GM21381 (cell line): Measurements from ENCODE around the gene WIZ.

Experiments
- ATAC-seq: cut with Tn5 transposase; IDR thresholded peaks from one replicate; pipeline ENCODE4 v1.9.1; 2021; ENCODE audit warnings: mild to moderate bottlenecking, moderate library complexity; ENCODE audit not compliant: unreplicated experiment

WIZ gene

DNA sequence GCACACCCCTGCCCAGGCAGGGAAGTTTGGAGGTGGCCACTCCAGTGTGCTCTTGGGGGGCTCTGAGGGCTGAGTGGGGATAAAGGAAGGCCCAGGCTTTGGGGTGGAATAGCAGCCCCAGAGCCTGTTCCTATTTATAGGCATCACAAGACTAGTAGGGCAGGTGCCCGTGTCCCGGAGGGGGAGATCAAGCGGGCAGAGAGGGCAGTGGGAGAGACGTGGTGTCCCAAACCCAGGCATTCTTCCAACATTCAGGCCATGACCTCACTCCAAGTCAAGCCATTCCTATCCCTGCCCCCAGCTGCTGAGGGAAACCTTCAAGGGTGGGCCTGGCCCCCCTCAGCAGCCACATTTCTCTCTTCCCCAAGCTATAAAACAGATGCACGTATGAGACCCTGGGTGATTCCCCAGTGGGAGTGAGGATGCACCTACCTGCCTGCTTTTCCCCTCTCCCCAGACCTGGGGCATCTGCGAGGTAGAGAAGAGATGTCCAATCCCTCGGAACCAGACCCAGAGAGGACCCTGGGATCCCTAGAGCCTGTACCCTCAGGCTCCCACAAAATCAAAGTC, 3.9 kb downstream of the WIZ start:
- ATAC-seq, result no peak

DNA sequence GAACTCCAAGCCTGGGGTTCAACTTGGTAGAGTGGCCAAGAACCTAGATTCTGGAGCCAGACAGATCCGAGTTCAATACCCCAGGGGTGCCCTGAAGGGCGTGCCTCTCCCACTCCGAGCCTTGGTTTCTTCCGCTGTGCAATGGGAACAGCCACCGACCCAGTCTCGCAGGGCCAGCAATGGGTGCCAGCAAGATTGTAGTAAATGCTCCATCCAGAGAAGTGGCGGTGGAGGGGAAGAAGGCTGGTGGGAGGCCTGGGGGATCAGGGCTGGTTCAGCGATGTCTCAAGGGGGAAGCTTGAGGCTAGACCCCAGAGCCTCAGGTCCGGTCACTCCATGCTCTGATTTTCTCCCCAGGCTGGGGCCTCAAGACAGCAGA, 4.5 kb downstream of the WIZ start:
- ATAC-seq, result no peak

DNA sequence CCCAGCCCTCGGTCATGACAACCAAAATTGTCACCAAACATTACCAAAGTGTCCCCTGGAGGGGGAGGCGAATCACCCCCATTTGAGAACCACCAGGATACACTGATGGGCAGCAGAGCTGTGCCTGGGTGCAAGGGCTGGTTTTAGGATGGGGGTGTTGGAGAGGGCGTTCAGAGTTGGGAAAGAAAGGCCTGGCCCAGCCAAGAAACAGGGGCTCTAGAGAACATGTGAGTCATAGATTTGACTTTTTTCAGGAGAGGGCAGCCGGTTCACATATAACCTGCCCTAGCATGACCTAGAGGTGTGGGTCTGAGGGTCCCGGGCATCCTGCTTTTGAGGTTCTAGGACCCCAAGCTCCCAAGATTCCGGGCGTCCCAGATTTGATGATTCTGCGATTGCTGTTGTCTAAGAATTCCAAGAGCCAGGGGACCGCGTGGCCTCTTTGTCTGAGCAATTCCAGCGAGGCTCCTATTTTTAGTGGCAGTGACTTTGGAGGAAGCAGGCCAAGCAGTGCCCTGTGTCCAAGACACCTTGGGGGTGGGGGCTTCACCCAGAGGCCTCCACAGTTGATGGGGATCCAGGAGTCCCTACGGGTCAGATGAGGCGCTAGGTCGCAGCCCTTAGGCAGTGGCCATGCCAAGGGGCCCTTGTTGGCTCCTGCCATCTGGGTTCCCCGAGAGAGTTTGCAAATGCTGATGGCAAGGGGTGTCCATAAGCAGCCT, 5.1 kb downstream of the WIZ start:
- ATAC-seq, result no peak

DNA sequence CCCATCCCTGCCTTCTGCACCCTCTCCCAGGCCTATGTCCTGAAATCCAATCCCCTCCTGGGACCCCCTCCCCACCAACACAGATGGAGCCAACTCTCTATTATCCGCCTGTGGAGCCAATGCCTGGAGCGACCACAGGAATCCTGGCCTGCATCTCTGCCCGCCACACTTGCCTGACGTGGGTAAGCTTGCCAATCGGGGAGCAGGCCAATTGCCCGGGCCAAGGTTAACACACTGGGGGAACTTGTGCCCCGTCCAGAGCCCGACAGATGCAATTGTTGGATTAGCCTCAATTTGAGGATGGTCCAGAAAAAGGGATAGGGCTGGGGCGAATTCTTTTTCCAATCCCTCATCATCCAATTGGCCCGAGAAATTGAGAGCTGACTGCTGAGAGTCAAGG, 5.9 kb downstream of the WIZ start:
- no peak for ATAC-seq

DNA sequence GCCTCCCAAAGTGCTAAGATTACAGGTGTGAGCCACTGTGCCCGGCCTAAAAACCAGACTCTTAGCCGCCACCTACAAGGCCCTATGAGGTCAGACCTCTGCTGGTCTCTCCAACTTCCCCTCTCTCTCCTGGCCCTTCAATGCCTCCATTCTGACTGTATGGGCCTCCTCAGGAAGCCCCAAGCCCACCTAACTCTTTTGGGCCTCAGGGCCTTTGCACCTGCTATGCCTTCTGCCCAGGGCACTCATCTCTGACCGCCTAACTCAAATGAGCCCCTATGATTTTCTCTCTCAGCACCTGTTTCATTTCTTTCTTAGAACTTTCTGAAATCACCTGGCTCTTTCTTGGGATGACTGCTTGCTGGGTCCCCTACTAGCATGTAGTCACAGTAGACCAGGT, 6.4 kb downstream of the WIZ start:
- no peak for ATAC-seq

DNA sequence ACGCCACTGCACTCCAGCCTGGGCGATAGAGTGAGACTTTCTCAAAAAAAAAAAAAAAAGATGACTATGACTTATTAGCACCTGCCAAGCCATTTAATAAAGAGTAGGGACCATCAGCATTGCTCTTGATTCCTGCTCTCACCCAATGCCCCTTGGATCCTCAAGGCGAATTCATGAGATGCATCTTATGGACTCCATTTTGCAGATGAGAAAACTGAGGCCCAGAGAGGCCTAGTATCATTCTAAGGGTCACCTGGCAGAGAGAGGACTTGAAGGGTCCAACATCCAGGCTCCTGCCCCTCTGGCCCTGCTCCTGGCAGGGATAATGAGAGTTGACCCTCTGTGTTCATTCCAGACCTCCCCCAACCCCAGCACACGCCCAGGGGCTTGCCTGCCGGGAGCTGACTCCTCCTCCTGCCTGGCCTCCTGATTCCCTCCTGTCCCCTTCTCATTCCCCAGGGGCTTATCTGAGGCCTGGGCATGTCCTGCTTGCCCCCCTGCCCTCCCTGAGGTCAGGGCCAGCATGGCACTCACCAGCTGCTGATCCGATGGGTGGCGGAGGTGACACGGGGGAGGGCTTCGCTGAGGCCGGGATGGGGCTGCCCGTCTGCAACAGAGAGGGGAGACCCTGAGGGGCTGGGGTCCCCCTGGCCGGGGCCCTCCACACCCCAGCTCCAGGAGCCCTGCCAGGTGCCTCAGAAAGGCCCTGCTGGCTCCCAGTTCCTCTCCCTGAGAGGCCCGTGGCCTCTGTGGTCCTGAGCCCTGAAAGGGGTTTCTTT, 7.4 kb downstream of the WIZ start:
- no peak for ATAC-seq

DNA sequence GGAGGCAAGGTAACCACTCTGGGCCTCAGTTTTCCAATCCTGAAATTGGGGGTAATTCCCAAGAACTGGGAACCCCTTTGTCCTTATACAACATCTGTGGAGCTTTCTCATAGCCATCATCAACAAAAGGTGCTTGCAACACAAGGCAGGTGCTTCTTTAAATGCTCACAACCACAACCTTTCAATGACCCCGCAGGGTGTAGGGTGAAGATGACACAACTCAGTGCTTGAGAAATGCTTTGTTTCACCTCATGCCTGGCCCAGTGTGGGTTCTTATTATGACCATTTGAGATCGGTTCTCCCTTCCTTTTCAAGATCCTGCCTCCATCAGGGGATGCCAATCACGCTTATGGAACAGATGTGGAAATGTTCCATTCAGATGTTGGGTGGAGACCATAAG, 8.4 kb downstream of the WIZ start:
- ATAC-seq, result no peak

DNA sequence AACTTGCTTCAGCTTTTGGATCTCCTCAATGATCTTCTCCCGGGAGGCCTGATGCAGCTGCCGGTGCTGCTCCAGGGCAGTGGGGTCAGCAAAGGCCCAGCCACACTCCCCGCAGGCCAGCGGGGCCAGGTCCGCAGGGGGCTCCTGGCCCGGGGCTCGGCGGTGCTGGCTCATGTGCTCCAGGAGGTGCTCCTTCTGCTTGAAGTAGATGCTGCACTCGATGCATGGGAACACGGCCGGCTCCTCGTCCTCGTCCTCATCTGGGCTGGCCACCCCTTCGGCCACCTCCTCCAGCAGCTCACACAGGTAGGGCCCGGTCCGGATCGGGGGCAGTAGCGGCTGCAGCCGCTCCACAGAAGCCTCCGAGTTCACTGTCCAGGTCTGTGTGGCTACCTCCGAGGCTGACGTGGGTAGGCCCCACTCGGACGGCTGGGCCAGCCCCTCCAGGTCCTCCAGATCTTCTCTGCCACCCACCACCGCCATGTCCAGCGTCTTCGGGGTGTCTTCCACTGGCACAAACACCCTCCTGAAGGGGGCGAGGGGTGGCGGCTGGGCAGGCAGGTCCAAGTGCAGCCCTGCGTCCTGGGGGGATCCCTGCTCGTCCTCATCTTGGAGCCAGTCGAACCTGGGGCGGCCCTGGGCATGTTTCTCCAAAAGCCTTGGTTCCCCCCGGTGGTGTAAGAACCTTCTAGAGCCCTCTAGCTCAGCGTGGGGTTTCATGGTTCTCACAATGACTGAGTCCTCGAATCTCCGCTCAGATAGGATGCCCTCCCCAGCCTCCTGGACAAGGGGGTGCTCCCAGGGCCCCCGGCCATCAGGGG, 9.7 kb downstream of the WIZ start:
- ATAC-seq, result no peak

DNA sequence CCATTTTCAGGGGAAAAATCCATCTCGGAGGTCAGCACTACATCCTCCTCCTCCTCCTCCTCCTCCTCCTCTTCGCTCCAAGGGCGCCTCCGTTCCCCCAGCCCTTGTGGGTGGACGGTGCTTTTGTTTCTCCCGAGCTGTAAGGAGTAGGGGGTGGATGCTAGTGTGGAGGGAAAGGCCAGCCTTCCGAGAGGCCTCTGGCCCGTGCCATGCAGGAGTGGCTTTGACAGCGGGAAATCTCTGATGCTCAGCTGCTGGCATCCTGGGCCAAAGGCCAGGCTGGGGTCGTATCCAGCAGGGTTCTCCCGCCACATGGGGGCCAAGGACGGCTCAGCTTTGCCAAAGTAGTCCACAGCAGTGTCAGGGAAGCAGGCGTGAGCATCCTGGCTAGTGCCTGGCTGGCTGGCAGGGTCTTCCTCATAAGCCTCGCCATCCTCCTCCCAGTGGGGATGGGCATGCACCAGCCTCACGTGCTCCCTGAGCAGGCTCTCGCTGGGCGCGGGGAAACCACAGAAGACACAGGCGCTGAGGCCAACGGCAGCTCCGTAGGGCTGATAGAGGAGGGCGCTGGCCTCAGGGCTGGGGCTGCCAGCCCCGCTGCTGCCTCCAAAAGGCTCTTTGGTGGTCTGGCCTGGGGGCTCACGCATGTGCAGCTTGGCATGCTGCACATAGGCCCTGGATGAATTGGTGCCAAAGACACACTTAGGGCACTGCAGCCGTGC, 10.5 kb downstream of the WIZ start:
- no peak for ATAC-seq

DNA sequence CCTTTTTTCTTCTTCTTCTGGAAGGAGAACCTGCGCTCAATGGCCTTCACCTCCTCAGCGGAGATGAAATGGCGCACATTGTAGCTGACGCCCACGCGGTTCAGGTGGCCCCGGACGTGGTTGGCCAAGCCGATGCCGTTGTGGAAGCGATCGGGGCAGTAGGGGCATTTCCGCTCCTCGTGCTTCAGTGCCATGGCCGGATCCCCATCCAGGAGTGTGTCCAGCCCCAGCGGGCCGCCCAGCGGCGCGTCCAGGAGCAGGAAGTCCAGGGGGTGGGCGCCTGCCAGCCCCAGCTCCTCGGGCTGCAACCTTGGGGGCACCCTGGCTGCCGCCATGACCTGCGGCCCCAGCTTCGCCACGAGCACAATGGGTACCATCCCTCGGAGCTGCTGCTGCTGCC, 11.2 kb downstream of the WIZ start:
- ATAC-seq, result no peak

DNA sequence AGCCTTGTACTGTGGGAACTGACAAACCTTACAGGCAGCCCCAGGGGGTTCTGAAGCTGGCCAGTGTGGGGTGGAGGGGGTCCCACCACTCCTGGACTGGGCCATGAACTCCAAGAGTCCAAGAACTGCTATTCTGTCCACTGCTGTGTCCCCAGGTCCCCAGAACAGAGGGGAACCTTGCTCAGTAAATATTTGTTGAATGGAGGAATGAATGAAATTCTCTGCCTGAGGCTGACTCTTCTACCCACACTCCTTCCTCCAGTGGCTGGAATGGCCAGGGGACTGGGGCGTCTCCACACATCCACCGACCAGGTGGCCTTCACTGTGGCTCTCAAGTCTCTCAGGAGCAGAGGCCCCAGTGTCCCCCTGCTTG, 11.6 kb downstream of the WIZ start:
- no peak for ATAC-seq

DNA sequence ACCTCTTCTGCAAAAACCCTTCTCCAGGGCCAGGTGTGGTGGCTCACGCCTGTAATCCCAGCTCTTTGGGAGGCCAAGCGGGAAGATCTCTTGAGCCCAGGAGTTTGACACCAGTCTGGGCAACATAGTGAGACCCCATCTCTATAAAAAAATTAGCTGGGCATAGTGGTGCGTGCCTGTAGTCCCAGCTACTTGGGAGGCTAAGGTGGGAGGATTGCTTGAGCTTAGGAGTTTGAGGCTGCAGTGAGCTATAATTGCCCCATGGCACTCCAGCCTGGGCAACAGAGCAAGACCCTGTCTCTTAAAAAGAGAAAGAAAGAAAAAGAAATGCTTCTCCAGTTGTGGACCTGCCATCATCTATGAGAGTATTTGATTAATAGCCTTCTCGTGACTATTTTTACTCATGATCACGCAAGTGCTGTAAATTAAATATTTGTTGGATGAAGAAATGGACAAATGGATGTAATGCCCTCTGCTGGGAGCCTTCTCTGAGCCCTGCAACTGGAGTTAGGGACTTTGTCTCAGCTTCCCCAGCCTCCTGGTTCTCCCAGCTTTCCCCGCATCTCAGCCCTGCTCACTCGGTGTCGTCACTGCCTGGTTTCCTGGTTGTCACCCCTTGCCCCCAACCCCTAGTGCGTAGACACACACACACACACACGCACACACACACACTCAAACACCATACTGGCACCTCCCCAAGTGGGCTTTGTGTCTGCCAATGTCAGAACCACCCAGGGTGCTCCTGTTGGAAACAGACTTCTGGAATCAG, 12.2 kb downstream of the WIZ start:
- ATAC-seq, result no peak

DNA sequence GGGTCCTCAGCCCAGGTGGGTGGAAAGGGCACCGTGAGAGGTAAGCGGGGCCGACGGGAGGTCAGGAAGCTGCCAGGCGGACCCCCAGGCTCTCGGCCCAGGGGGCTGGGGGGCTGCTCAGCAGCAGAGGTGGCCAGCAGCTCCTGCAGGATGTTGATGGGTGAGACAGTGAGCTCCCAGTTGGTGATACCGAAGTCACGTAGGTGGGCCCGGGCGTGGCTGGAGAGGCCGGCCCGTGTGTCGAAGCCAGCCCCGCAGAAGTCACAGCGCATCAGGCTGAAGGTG, 13.0 kb downstream of the WIZ start:
- ATAC-seq, result no peak

DNA sequence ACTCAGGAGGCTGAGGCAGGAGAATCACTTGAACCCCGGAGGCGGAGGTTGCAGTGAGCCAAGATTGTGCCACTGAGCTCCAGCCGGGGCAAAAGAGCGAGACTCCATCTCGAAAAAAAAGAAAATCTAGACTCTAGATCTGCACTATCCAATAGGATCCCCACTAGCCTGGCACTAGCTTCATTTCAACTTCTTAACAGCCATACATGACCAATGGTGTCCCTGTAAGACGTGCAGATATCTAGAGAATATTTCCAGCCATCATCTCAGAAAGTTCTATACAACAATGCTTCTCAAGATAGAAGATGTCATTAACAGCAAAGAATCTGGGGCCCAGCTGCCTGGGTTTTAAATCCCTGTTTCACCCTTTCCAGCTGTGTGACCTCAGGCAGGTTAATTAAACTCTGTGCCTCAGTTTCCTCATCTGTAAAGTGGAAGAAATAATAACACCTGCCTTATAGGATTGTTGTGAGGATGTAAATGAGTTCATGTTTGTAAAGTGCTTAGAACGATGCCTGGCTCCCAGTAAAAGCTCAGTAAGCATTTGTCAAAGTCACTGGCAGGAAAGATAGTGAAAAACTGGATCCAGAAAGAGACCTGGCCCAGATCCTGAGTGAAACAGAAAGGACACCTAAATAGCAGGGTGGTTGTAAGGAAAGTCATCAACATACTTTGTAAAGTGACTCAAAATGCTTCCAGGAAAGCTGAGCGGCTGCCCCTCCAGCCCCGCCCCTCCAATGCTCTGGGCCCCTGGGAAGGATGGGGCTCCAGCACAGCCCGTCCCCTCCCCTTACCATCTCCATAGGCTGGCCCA, 13.5 kb downstream of the WIZ start:
- no peak for ATAC-seq

DNA sequence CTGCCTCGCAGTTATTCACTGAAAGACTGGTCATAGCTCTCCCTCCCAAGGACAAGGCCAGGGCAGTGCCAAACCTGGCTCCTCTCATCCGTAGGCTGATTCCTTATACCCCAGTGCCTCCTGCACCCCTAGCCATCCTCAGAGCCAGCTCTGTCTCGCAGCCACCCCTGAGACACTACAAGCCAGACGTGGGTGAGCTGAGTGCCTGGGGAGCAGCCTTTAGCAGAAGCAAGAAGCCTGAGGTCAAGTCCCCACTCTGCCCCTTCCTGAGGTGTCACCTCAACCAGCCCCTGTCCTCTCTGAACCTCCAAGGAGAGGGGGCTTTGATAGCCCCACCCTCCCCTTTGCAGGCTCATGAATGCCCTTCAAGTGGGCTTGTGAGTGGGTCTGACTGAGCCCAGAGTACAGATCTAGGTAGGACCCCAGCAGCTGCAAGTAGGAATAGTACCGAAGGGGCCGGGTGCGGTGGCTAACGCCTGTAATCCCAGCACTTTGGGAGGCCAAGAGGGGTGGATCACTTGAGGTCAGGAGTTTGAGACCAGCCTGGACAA, 16.2 kb downstream of the WIZ start:
- ATAC-seq, result peak; percentile 6

DNA sequence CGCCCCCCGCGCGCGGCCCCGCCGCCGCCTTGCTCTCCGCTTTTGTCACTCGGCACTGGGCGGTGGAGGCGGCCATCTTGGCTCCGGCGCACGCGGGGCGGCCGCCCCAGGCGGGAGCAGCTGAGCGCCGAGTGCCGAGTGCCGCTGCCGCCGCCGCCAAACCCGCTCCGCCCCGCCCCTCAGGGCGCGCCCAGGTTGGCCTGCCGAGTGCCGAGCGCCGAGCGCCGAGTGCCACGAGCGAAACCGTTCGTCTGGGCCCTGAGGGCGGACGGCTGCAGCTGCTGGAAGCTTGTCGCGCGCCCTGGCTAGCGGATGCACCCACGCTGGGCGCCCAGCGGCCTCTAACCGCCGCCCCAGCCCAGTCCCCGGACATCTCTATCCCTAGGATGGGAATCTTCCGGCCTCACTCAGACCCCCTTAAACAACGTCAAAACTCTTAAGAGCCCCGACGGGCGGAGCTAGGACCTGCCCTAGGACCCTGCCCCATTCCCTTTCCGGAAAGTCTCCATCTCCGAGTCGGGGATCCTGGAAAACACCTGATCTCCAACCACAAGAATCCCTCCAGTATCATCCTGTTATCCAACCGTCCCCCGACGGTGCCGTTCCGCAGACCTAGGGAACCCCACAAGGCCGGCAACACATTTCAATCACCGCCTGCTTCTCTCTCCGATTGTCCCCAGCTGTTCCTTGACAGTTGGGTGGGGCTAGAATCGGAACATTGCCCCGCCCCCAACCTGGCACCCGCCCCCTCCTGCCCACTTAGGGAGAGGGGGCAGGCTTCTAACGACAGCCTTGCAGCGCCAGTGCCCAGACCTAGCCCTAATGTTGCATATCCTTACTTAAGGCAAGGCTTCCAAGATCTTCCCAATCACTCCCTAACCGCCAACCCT, 16.9 kb downstream of the WIZ start:
- peak; percentile 69 for ATAC-seq

DNA sequence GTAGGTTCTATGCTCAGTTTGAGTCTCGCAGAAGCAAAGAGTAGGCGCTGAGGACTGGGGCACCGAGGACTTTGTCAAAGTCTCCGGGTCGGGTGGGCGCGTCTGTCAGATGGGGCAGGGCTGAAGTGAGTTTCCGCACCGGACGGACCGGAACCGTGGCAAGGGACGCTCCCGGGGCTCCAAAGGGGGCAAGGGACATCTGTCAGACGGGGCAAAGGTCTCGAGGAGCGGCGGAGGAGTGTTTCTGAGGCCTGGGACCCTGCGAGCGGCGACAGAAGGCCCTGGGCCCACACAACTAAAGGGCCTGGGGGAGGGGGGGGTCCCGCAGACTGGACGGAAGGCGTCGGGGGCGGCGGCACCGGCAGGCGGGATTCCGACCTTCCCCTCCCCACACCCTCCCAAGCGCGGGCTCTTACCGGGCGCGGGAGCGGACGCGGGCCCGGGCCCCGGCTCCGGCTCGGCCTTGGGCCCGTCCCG, 17.7 kb downstream of the WIZ start:
- no peak for ATAC-seq

DNA sequence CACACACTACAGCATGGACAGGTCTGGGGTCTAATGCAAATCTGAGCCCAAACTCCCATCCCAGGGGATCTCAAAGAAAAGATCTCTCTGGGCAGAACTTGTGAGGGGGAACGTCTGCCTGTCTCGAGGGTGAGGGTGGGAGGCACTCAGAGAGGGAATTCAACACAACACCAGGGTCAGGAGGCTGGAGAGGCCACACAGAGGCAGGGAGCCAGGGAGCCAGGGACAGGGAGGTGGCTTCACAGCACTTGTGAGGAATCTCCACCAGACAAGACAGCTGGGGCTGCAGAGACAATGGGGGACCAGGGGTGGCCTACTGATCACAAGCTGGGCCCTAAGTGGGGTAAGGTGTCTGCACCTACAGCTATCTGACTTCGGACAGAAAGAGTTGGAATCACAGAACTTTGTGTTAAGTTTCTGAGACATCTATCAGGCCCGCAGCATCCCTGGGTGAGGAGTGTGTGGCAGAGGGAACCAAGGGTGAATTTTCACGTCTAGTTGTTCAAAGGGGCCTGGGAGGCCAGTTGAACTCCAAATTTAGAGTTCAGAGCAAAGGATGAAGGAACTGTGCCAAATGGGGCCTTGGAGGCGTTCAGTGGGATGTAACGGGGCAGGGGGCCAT, 18.2 kb downstream of the WIZ start:
- ATAC-seq, result no peak
